Measurements from ENCODE around the gene PIP5KL1.

PIP5KL1 gene

GRCh38 chr9:127896395-127897192 is 34.0 kb downstream of the PIP5KL1 start:
- Histone ChIP-seq H3K36me3 (ENCODE audit: insufficient read depth) (no peaks in the 10 kb centered on the region; the same call in 1 of the 2 replicates), H3K4me3 (IDR thresholded peaks at IDR 0.05; ENCODE audit: insufficient read depth, low read depth, low read length) (no peak overlapping the region)

DNA sequence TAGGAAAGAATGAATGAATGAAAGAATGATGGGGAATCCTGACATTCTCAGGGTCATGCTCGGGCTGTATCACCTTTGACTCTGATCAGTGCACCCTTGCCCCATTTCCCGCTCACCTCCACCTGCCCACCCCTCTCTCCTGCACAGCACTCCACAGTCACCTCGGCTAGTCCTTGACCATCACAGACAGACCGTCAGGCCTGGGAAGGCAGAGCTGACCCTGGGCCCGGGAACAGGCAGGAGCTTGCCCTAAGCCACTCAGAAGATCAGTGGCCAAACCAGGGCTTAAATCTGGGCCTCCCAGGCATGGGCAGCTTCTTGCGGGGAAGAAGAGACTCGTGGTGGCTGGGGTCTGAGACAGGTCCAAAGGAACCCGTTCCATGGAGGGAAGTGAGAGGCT is 34.8 kb downstream of the PIP5KL1 start:
- H3K36me3 ChIP-seq (ENCODE audit: insufficient read depth): no peaks in the 10 kb centered on the region; the same call in 1 of the 2 replicates
- H3K27me3 ChIP-seq (ENCODE audit: insufficient read depth, low read depth): no peaks in the 10 kb centered on the region
- H3K4me2 ChIP-seq: no peak overlapping the region
- no peaks in the 10 kb centered on the region for H4K20me1 ChIP-seq (ENCODE audit: insufficient read depth)
- no peak overlapping the region for H3K27ac ChIP-seq
- H3K79me2 ChIP-seq (ENCODE audit: insufficient read depth, low read depth): 0 out of 2 replicates have a peak, but pooled peaks cover 4% of the 10 kb centered on the region
- peaks cover 4% of the 10 kb centered on the region for H3K4me1 ChIP-seq (ENCODE audit: low read depth, poor library complexity, severe bottlenecking)
- no peak overlapping the region for H3K9ac ChIP-seq
- H2AFZ ChIP-seq (ENCODE audit: low read depth): no peak overlapping the region
- no peak overlapping the region for H3K4me3 ChIP-seq (IDR thresholded peaks at IDR 0.05; ENCODE audit: insufficient read depth, low read depth, low read length)
- TF ChIP-seq, protein P1, sequence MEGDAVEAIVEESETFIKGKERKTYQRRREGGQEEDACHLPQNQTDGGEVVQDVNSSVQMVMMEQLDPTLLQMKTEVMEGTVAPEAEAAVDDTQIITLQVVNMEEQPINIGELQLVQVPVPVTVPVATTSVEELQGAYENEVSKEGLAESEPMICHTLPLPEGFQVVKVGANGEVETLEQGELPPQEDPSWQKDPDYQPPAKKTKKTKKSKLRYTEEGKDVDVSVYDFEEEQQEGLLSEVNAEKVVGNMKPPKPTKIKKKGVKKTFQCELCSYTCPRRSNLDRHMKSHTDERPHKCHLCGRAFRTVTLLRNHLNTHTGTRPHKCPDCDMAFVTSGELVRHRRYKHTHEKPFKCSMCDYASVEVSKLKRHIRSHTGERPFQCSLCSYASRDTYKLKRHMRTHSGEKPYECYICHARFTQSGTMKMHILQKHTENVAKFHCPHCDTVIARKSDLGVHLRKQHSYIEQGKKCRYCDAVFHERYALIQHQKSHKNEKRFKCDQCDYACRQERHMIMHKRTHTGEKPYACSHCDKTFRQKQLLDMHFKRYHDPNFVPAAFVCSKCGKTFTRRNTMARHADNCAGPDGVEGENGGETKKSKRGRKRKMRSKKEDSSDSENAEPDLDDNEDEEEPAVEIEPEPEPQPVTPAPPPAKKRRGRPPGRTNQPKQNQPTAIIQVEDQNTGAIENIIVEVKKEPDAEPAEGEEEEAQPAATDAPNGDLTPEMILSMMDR (conservative IDR thresholded peaks at IDR 0.05; ENCODE audit: low read depth, low read length): no peak

More at GRCh38 chr9:127896395-127897192, 34.0 kb downstream of the PIP5KL1 start:
- 0 out of 2 replicates have a peak, but pooled peaks cover 4% of the 10 kb centered on the region for H3K79me2 ChIP-seq (ENCODE audit: insufficient read depth, low read depth)
- no peak overlapping the region for H3K4me2 ChIP-seq
- H3K27me3 ChIP-seq (ENCODE audit: insufficient read depth, low read depth): no peaks in the 10 kb centered on the region
- H2AFZ ChIP-seq (ENCODE audit: low read depth): no peak overlapping the region
- H4K20me1 ChIP-seq (ENCODE audit: insufficient read depth): no peaks in the 10 kb centered on the region
- peaks cover 4% of the 10 kb centered on the region for H3K4me1 ChIP-seq (ENCODE audit: low read depth, poor library complexity, severe bottlenecking)
- TF ChIP-seq, protein P1 (conservative IDR thresholded peaks at IDR 0.05; ENCODE audit: low read depth, low read length): no peak
- H3K9ac ChIP-seq: no peak overlapping the region
- no peak overlapping the region for H3K27ac ChIP-seq

- no peaks in the 10 kb centered on the region for H3K27me3 ChIP-seq (ENCODE audit: insufficient read depth, low read depth)
- H3K27ac ChIP-seq: no peak overlapping the region
- no peak overlapping the region for H3K4me3 ChIP-seq (IDR thresholded peaks at IDR 0.05; ENCODE audit: insufficient read depth, low read depth, low read length)
- H3K79me2 ChIP-seq (ENCODE audit: insufficient read depth, low read depth): 0 out of 2 replicates have a peak, but pooled peaks cover under 1% of the 10 kb centered on the region
- no peaks in the 10 kb centered on the region for H3K4me1 ChIP-seq (ENCODE audit: low read depth, poor library complexity, severe bottlenecking)
- no peak overlapping the region for H2AFZ ChIP-seq (ENCODE audit: low read depth)
- no peak overlapping the region for H3K9ac ChIP-seq
- no peak overlapping the region for H3K4me2 ChIP-seq
- TF ChIP-seq, protein P1 (conservative IDR thresholded peaks at IDR 0.05; ENCODE audit: low read depth, low read length): no peak
- no peaks in the 10 kb centered on the region; the same call in 1 of the 2 replicates for H3K36me3 ChIP-seq (ENCODE audit: insufficient read depth)
- H4K20me1 ChIP-seq (ENCODE audit: insufficient read depth): no peaks in the 10 kb centered on the region
Observed at GRCh38 chr9:127893392-127893791, 37.2 kb downstream of the PIP5KL1 start.

GRCh38 chr9:127892831-127893230 is 37.7 kb downstream of the PIP5KL1 start:
- Histone ChIP-seq H3K4me3 (IDR thresholded peaks at IDR 0.05; ENCODE audit: insufficient read depth, low read depth, low read length) (no peak overlapping the region), H3K79me2 (ENCODE audit: insufficient read depth, low read depth) (no peaks in the 10 kb centered on the region), H3K4me2 (no peak overlapping the region), H3K9ac (no peak overlapping the region), H4K20me1 (ENCODE audit: insufficient read depth) (no peaks in the 10 kb centered on the region), H3K27me3 (ENCODE audit: insufficient read depth, low read depth) (no peaks in the 10 kb centered on the region), H3K27ac (no peak overlapping the region), H2AFZ (ENCODE audit: low read depth) (no peak overlapping the region), H3K36me3 (ENCODE audit: insufficient read depth) (no peaks in the 10 kb centered on the region; the same call in 1 of the 2 replicates), H3K4me1 (ENCODE audit: low read depth, poor library complexity, severe bottlenecking) (no peaks in the 10 kb centered on the region)
- TF ChIP-seq, protein P1 (conservative IDR thresholded peaks at IDR 0.05; ENCODE audit: low read depth, low read length): no peak
